Measurements from ENCODE around the gene ERN1. TPM values are rescaled to one million over a fixed set of nuclear protein-coding genes. Genes with fewer than 3 reads are reported as not detected.

ERN1 gene
- total RNA-seq, 1 donor from 2014 or later, result 22.1 TPM

- H3K4me3 ChIP-seq (ENCODE audit: low read depth, low read length), result no peak overlapping the region
- H3K27me3 ChIP-seq (ENCODE audit: control insufficient read depth, insufficient read depth, low read length), result no peaks in the 10 kb centered on the region
- no peak for FAIRE-seq
- no peak for TF ChIP-seq CTCF (IDR thresholded peaks at IDR 0.05; ENCODE audit: insufficient read depth, low read length, severe bottlenecking)
- H3K36me3 ChIP-seq (ENCODE audit: control insufficient read depth, insufficient read depth, low read length), result peaks cover 3% of the 10 kb centered on the region
- peak; percentile 24 for DNase-seq (ENCODE audit: low read depth)
These were observed 11.7 kb downstream of the ERN1 start for GRCh38 chr17:64117981-64118979.

GRCh38 chr17:64115822-64116534 is 14.0 kb downstream of the ERN1 start:
- no peak for FAIRE-seq
- TF ChIP-seq CTCF (IDR thresholded peaks at IDR 0.05; ENCODE audit: insufficient read depth, low read length, severe bottlenecking), result no peak
- DNase-seq (ENCODE audit: low read depth), result peak; percentile 97
- H3K27me3 ChIP-seq (ENCODE audit: control insufficient read depth, insufficient read depth, low read length), result no peaks in the 10 kb centered on the region
- peaks cover 4% of the 10 kb centered on the region for H3K36me3 ChIP-seq (ENCODE audit: control insufficient read depth, insufficient read depth, low read length)
- H3K4me3 ChIP-seq (ENCODE audit: low read depth, low read length), result no peak overlapping the region

- H3K27me3 ChIP-seq (ENCODE audit: control insufficient read depth, insufficient read depth, low read length), result no peaks in the 10 kb centered on the region
- no peak for TF ChIP-seq CTCF (IDR thresholded peaks at IDR 0.05; ENCODE audit: insufficient read depth, low read length, severe bottlenecking)
- H3K4me3 ChIP-seq (ENCODE audit: low read depth, low read length), result no peak overlapping the region
- H3K36me3 ChIP-seq (ENCODE audit: control insufficient read depth, insufficient read depth, low read length), result peaks cover 2% of the 10 kb centered on the region
- DNase-seq (ENCODE audit: low read depth) (peak; percentile 89), FAIRE-seq (no peak)
These were observed 14.8 kb downstream of the ERN1 start for GRCh38 chr17:64115043-64115698.

GRCh38 chr17:64113006-64113405 is 16.9 kb downstream of the ERN1 start:
- DNase-seq (ENCODE audit: low read depth) (no peak), FAIRE-seq (no peak)
- no peak for TF ChIP-seq CTCF (IDR thresholded peaks at IDR 0.05; ENCODE audit: insufficient read depth, low read length, severe bottlenecking)
- Histone ChIP-seq H3K36me3 (ENCODE audit: control insufficient read depth, insufficient read depth, low read length) (peaks cover 1% of the 10 kb centered on the region), H3K27me3 (ENCODE audit: control insufficient read depth, insufficient read depth, low read length) (no peaks in the 10 kb centered on the region), H3K4me3 (ENCODE audit: low read depth, low read length) (no peak overlapping the region)

GRCh38 chr17:64111831-64112230 is 18.1 kb downstream of the ERN1 start:
- no peak for DNase-seq (ENCODE audit: low read depth)
- Histone ChIP-seq H3K27me3 (ENCODE audit: control insufficient read depth, insufficient read depth, low read length) (no peaks in the 10 kb centered on the region), H3K36me3 (ENCODE audit: control insufficient read depth, insufficient read depth, low read length) (peaks cover 1% of the 10 kb centered on the region), H3K4me3 (ENCODE audit: low read depth, low read length) (no peak overlapping the region)
- no peak for FAIRE-seq
- no peak for TF ChIP-seq CTCF (IDR thresholded peaks at IDR 0.05; ENCODE audit: insufficient read depth, low read length, severe bottlenecking)
